GM21526 (cell line): Measurements from ENCODE around the gene NUPR1.
"Not testable (repeated sequence)": the region's sequence is repeated elsewhere in the genome, so short reads cannot be mapped to it uniquely, and the experiment has no call there.

Experiments used
- ATAC-seq: cut with Tn5 transposase; IDR thresholded peaks from one replicate; pipeline ENCODE4 v1.9.1; 2021; ENCODE audit warnings: moderate library complexity; ENCODE audit not compliant: unreplicated experiment, low FRiP score

Gene NUPR1

GRCh38 chr16:28538733-28539596 is at the start of gene NUPR1:
NUPR1 (minus strand) TSS chr16:28538974; CDS start chr16:28538907, 67 bp downstream.
- no peak for ATAC-seq

- no peak for ATAC-seq
These were observed 48.6 kb upstream of the NUPR1 start for GRCh38 chr16:28587386-28587785.

- no peak for ATAC-seq
These were observed 47.7 kb upstream of the NUPR1 start for GRCh38 chr16:28586466-28586865.

- ATAC-seq = no peak
These were observed 46.9 kb upstream of the NUPR1 start for GRCh38 chr16:28585674-28586073.

- no peak for ATAC-seq
These were observed 42.0 kb upstream of the NUPR1 start for GRCh38 chr16:28580726-28581315.

- no peak for ATAC-seq
These were observed 36.8 kb upstream of the NUPR1 start for GRCh38 chr16:28575446-28576109.

GRCh38 chr16:28574925-28575324 is 36.2 kb upstream of the NUPR1 start:
- ATAC-seq = no peak

GRCh38 chr16:28573738-28574718 is 35.3 kb upstream of the NUPR1 start:
- no peak for ATAC-seq

- no peak for ATAC-seq
These were observed 34.1 kb upstream of the NUPR1 start for GRCh38 chr16:28572696-28573510.

- no peak for ATAC-seq
These were observed 31.4 kb upstream of the NUPR1 start for GRCh38 chr16:28569968-28570752.

- no peak for ATAC-seq
These were observed 30.2 kb upstream of the NUPR1 start for GRCh38 chr16:28569021-28569420.

- no peak for ATAC-seq
These were observed 28.5 kb upstream of the NUPR1 start for GRCh38 chr16:28567292-28567691.

- ATAC-seq = not testable (repeated sequence)
These were observed 27.6 kb upstream of the NUPR1 start for GRCh38 chr16:28566233-28566925.

- ATAC-seq = no peak
These were observed 24.4 kb upstream of the NUPR1 start for GRCh38 chr16:28563218-28563617.

GRCh38 chr16:28562199-28562598 is 23.4 kb upstream of the NUPR1 start:
- ATAC-seq = no peak

GRCh38 chr16:28561557-28562187 is 22.9 kb upstream of the NUPR1 start:
- ATAC-seq = no peak

GRCh38 chr16:28558456-28558855 is 19.7 kb upstream of the NUPR1 start:
- no peak for ATAC-seq

- no peak for ATAC-seq
These were observed 18.1 kb upstream of the NUPR1 start for GRCh38 chr16:28556914-28557320.
